HS-27A (cell line): Measurements from ENCODE around the gene GPR157.
"Not testable (repeated sequence)": the region's sequence is repeated elsewhere in the genome, so short reads cannot be mapped to it uniquely, and the experiment has no call there.

ENCODE experiments used
- DNase-seq: peaks from one replicate; pipeline ENCODE4 v3.0.0-alpha.2; 2012; ENCODE audit warnings: low read depth, missing footprints

Gene GPR157

DNA sequence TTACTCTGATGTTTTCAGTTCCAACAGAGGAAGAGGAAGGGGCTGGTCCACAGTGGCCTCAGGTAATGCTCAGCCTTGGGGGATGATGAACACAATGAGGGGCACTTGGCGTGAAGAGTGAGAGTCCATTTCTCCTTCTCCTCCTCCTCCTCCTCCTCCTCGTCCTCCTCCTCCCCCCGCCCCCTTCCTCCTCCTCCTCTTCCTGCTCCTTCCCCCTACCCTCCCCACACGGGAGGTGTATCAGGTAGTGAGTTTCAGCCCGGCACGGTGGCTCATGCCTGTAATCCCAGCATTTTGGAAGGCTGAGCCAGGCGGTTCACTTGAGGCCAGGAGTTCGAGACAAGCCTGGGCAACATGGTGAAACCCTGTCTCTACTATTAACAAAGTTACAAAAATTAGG lies 17.3 kb upstream of the GPR157 start:
- no peak for DNase-seq

DNA sequence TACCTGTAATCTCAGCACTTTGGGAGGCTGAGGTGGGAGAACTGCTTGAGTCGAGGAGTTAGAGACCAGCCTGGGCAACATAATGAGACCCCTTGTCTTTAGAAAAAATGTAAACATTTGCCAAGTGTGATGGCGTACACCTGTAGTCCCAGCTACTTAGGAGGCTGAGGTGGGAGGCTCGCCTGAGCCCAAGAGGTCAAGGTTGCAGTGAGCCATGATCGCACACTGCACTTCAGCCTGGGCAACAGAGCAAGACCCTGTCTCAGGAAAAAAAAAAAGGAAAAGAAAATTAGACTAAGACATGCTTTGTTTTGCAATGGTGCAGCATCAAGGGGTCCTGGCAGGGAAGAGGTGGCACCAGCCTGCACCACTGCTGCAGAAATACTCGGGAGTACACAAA lies 16.8 kb upstream of the GPR157 start:
- DNase-seq = no peak

GRCh38 chr1:9145021-9145668 lies 16.2 kb upstream of the GPR157 start:
- DNase-seq = no peak

DNA sequence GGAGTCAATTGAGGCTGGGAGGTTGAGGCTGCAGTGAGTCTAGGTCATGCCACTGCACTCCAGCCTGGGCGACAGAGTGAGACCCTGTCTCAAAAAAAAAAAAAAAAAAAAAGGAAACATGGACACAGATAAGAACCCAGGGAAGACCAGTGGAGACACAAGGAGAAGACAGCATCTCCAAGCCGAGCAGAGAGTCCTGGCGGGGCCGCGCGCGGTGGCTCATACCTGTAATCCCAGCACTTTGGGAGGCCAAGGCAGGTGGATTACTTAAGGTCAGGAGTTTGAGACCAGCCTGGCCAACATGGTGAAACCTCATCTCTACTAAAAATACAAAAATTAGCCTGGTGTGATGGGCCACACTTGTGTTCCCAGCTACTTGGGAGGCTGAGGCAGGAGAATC lies 15.6 kb upstream of the GPR157 start:
- not testable (repeated sequence) for DNase-seq

DNA sequence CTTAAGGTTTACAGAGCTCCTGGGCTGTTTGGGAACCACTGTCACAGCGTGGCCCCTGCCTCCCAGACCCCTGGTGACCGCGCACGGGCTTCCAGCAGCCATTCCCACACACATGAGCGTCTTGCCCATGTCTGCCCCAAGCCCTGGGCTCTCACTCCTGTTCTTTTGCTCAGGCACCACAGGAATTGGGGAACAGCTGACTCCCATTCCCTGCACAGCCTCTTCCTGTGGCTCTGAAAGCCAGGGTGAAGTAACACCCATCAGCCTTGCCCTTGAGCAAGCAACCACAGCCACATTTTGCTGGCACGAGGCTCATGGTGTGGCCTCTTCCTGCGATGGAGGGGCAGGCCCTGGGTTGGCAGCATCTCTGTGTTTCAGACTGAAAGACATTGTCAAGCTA lies 14.3 kb upstream of the GPR157 start:
- DNase-seq = no peak

DNA sequence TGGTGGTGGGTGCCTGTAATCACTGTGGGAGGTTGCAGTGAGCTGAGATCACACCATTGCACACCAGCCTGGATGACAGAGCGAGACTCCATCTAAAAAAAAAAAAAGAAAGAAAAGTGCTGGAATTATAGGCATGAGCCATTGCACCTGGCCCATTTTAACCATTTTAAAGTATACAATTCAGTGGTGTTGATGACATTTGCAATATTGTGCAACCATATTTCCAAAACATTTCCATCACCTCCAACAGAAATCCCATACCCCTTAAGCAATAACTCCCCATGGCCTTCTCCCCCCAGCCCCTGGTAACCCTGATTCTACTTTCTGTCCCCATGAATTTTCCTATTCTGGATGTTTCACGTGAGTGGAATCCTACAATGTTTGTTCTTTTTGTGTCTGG lies 11.0 kb upstream of the GPR157 start:
- no peak for DNase-seq

DNA sequence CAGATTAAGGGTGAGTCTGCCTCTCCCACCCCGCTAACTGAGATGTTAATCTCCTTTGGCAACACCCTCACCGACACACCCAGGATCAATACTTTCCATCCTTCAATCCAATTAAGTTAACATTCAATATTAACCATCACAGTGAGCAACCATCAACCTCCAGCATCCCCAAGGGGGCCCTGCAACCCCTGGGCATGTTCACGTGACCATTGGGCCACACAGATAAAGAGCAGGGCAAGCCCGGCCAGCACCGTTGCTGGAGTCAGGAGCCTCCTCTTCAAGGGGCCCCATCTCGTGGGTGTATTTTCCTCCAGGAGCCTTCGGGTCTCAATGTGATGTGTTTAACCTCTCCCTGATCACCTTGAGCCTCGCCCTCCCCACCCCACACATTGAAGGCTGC lies 8.0 kb upstream of the GPR157 start:
- DNase-seq = no peak

DNA sequence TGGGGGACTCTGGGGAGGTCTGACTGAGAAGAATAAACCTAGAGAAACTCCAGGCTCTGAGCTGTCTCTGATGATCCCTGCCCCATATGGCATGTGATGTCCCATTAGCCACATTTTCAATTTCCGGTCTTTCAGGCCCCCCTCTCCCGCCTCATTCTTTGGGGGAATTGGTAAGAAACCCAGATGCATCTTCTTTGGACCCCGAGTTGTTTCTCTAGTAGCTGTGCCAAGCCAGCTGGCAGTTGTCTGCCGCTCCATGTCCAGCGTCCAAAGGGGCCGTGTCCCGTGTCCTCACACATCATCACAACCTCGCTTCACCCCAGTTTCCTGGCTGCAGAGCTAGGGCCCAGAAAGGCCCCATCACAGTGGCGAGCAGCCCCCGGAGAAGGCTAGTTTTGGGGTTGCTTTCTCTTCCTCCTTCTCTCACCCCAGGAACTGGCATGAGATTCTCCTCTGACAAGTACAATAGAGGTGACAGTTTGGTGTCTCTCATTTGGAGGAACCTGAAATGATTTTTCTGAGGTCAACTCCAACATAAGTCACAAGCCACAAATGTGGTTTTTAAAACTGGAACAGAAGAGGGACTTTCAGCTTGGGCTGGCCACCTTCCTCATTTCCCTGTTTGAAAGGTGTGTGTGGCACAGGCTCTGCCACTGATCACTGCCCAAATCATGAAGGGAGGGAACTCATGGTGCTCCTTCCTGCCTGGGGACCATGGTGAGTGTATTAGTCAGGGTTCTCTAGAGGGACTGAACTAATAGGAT lies 6.4 kb upstream of the GPR157 start:
- no peak for DNase-seq

GRCh38 chr1:9133870-9134585 lies 5.1 kb upstream of the GPR157 start:
- DNase-seq = no peak

- DNase-seq = no peak
These were observed 552 bp upstream of the GPR157 start for GRCh38 chr1:9129266-9130041.

GRCh38 chr1:9128166-9128519 lies 759 bp downstream of the GPR157 start:
- no peak for DNase-seq

- DNase-seq = no peak
These were observed 1.3 kb downstream of the GPR157 start for GRCh38 chr1:9127395-9128165.

- no peak for DNase-seq
These were observed 2.4 kb downstream of the GPR157 start for GRCh38 chr1:9126511-9126910.

DNA sequence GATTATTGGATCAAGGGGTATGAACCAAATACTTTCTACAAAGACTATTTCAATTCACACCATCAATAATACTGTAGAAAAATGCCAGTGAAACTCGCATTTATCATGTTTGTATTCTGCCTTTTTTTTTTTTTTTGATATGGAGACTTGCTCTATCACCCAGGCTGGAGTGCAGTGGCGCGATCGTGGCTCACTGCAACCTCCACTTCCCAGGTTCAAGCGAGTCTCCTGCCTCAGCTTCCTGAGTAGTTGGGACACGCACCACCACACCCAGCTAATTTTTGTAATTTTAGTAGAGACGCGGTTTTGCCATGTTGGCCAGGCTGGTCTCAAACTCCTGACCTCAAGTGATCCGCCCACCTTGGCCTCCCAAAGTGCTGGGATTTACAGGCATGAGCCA lies 3.1 kb downstream of the GPR157 start:
- DNase-seq = not testable (repeated sequence)

DNA sequence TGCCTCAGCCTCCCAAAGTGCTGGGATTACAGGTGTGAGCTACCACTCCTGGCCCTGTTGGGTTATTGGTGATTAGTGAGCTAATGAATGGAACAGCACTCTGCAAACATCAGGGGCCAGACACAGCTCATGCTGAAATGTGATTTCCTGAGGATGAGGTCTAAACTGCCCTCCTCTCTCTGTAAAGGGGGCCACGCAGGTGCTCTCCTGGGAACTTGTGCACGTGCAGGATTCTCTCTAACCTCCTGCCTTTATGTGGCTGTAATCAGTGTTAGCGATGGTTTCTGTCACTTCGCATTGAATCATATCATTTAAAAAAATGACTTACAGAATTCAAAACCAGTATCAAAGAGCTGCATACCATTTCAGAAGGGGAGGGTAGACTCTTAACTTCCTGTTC lies 3.6 kb downstream of the GPR157 start:
- DNase-seq = no peak

DNA sequence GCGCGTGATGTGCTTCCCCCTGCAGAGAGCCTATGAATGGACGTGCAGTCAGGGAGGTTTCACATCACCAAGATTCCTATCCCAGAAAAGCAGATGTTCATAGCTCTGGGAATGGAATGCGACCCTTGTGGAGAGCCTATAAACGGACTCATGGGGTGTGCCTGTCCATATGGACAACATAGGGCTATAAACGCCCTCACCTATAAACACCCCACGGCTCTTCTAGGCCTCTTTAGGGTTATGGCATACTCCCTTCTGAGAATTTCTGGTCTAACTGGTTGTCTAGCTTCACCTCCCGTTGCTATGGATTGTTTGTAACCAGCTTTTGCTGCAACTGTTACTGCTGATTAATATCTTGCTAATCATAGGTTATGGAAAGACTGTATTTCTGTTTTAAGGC lies 4.5 kb downstream of the GPR157 start:
- DNase-seq = not testable (repeated sequence)

- not testable (repeated sequence) for DNase-seq
These were observed 5.2 kb downstream of the GPR157 start for GRCh38 chr1:9123665-9124064.

- DNase-seq = no peak
These were observed 7.1 kb downstream of the GPR157 start for GRCh38 chr1:9121496-9122409.

GRCh38 chr1:9120312-9120958 lies 8.5 kb downstream of the GPR157 start:
- no peak for DNase-seq

DNA sequence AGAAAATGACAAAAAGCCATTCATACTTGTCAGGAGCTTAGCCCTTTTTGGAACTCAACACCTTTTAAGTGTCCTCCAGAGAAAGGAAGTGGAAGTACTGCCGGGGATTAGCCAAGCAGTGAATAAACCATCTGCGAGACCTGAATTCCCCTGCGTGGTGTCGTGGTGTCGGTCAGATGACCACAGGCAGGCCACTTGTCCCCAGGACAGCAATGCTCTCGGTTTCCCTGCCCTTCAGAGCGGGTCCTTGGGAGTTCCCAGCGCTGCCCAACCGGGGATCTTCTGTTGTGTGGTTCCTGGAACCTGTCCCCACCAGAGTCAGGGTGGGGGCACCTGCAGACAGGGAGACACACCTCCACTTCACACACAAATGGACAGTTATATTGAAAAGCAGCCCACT lies 9.2 kb downstream of the GPR157 start:
- DNase-seq = no peak
